Smooth muscle cell (in vitro differentiated cells): Measurements from ENCODE around the gene METAP1. TPM values are rescaled to one million over a fixed set of nuclear protein-coding genes. Genes with fewer than 3 reads are reported as not detected.

Experiments
- DNase-seq: peaks from one replicate; lab custom pipeline; 2025; ENCODE audit not compliant: unreplicated experiment; lab: John Stamatoyannopoulos, UW
- H2AFZ ChIP-seq: fragments of 200-600 bp; sonication (generic); 2 replicates; pipeline ENCODE4 v1.6.0; 2016; ENCODE audit warnings: antibody characterized with exemption, low read depth, mild to moderate bottlenecking
- H3F3A ChIP-seq: fragments of 200-600 bp; sonication (generic); 2 replicates; pipeline ENCODE4 v1.6.0; 2017; ENCODE audit warnings: antibody characterized with exemption, low read depth
- H3K27ac ChIP-seq: fragments of 200-600 bp; sonication (generic); 2 replicates; pipeline ENCODE4 v1.5.1; 2016; ENCODE audit warnings: low read depth, mild to moderate bottlenecking
- H3K27me3 ChIP-seq: fragments of 200-600 bp; sonication (generic); 2 replicates; pipeline ENCODE4 v1.6.1; 2016; ENCODE audit warnings: low read depth, mild to moderate bottlenecking
- H3K36me3 ChIP-seq: fragments of 200-600 bp; sonication (generic); 2 replicates; pipeline ENCODE4 v1.5.1; 2016; ENCODE audit warnings: low read depth
- H3K4me1 ChIP-seq: fragments of 200-600 bp; sonication (generic); 2 replicates; pipeline ENCODE4 v1.5.1; 2016; ENCODE audit warnings: low read depth
- H3K4me2 ChIP-seq: fragments of 200-600 bp; sonication (generic); 2 replicates; pipeline ENCODE4 v1.6.0; 2016; ENCODE audit warnings: mild to moderate bottlenecking
- H3K4me3 ChIP-seq: fragments of 200-600 bp; sonication (generic); 2 replicates; pipeline ENCODE4 v1.5.1; 2016; ENCODE audit warnings: mild to moderate bottlenecking
- H3K79me2 ChIP-seq: fragments of 200-600 bp; sonication (generic); 2 replicates; pipeline ENCODE4 v1.6.0; 2016; ENCODE audit warnings: low read depth, mild to moderate bottlenecking
- H3K9ac ChIP-seq: fragments of 200-600 bp; sonication (generic); 2 replicates; pipeline ENCODE4 v1.6.0; 2016; ENCODE audit warnings: low read depth
- H3K9me3 ChIP-seq: fragments of 200-600 bp; sonication (generic); replicated peaks from 2 replicates; pipeline ENCODE4 v1.5.1; 2016; ENCODE audit warnings: low read depth
- H4K20me1 ChIP-seq: fragments of 200-600 bp; sonication (generic); 2 replicates; pipeline ENCODE4 v1.6.0; 2016; ENCODE audit warnings: low read depth
- CTCF ChIP-seq: fragments of 200-600 bp; sonication (generic); IDR thresholded peaks from 2 replicates; pipeline ENCODE4 v1.5.1; 2017; ENCODE audit warnings: borderline replicate concordance, mild to moderate bottlenecking, antibody characterized with exemption; ENCODE audit not compliant: insufficient read depth, poor library complexity, severe bottlenecking
- WGBS: methylation state at CpG from one replicate; pipeline ENCODE4 v1.1.7; 2016; ENCODE audit warnings: low lambda C conversion rate; 5-methylcytosine and 5-hydroxymethylcytosine counted together
- polyA plus RNA-seq: library from polyadenylated mRNA; unstranded; fragments of >200 nt; fragmentation: Nextera tagmentation; extraction: Ambion mirVana; gene quantifications from 2 replicates; pipeline ENCODE4 v1.2.1, GENCODE V29; 2016
- total RNA-seq: library from RNA; depleted of rRNA; stranded (reverse); fragments of >200 nt; gene quantifications from 2 replicates; pipeline ENCODE4 v1.2.3, GENCODE V29; 2014

The METAP1 gene
- total and polyA plus RNA-seq, 2 experiments from 2014 or later: 19.1 to 73.3 TPM

GRCh38 chr4:99071159-99071558 is 75.6 kb downstream of the METAP1 start:
- peaks cover 15% of the 10 kb centered on the region for H3F3A ChIP-seq
- no peak overlapping the region for H3K4me3 ChIP-seq
- no peak overlapping the region for H3K9ac ChIP-seq
- H3K4me1 ChIP-seq: no peaks in the 10 kb centered on the region
- 98% methylated on average over 5 of the region's 5 CpGs for WGBS
- no peaks in the 10 kb centered on the region for H4K20me1 ChIP-seq
- H3K4me2 ChIP-seq: no peak overlapping the region
- H2AFZ ChIP-seq: no peak overlapping the region
- no peaks in the 10 kb centered on the region for H3K9me3 ChIP-seq
- H3K27ac ChIP-seq: no peak overlapping the region
- H3K79me2 ChIP-seq: peaks cover 4% of the 10 kb centered on the region
- peaks cover 15% of the 10 kb centered on the region for H3K36me3 ChIP-seq
- DNase-seq: no peak
- TF ChIP-seq CTCF: no peak
- no peaks in the 10 kb centered on the region for H3K27me3 ChIP-seq

GRCh38 chr4:99074816-99075215 is 79.3 kb downstream of the METAP1 start:
- H3K79me2 ChIP-seq: peaks cover 4% of the 10 kb centered on the region
- no peak overlapping the region for H3K27ac ChIP-seq
- no peak overlapping the region for H3K4me2 ChIP-seq
- TF ChIP-seq CTCF: no peak
- no peak overlapping the region for H3K4me3 ChIP-seq
- no peak for DNase-seq
- H3K4me1 ChIP-seq: no peaks in the 10 kb centered on the region
- peaks cover 26% of the 10 kb centered on the region for H3K36me3 ChIP-seq
- no peak overlapping the region for H3K9ac ChIP-seq
- WGBS: 97% methylated on average over 7 of the region's 7 CpGs
- H3K27me3 ChIP-seq: no peaks in the 10 kb centered on the region
- H2AFZ ChIP-seq: no peak overlapping the region
- no peaks in the 10 kb centered on the region for H3K9me3 ChIP-seq
- peaks cover 7% of the 10 kb centered on the region for H3F3A ChIP-seq
- peaks cover 23% of the 10 kb centered on the region for H4K20me1 ChIP-seq

GRCh38 chr4:99076292-99076976 is 80.9 kb downstream of the METAP1 start:
- H2AFZ ChIP-seq: no peak overlapping the region
- H3K79me2 ChIP-seq: peaks cover 6% of the 10 kb centered on the region
- no peaks in the 10 kb centered on the region for H3K4me1 ChIP-seq
- no peak overlapping the region for H3K27ac ChIP-seq
- 77% methylated on average over 5 of the region's 5 CpGs for WGBS
- peaks cover 33% of the 10 kb centered on the region for H4K20me1 ChIP-seq
- no peak for DNase-seq
- no peaks in the 10 kb centered on the region for H3K9me3 ChIP-seq
- no peak overlapping the region for H3K4me2 ChIP-seq
- no peak overlapping the region for H3K4me3 ChIP-seq
- H3F3A ChIP-seq: peaks cover 7% of the 10 kb centered on the region
- no peaks in the 10 kb centered on the region for H3K27me3 ChIP-seq
- H3K36me3 ChIP-seq: peaks cover 36% of the 10 kb centered on the region
- H3K9ac ChIP-seq: no peak overlapping the region
- TF ChIP-seq CTCF: no peak

- Histone ChIP-seq H3F3A (peaks cover 8% of the 10 kb centered on the region), H3K9me3 (no peaks in the 10 kb centered on the region), H3K4me2 (no peak overlapping the region), H3K79me2 (peaks cover 13% of the 10 kb centered on the region), H2AFZ (no peak overlapping the region), H3K4me3 (no peak overlapping the region), H3K4me1 (no peaks in the 10 kb centered on the region), H3K9ac (no peak overlapping the region), H3K36me3 (peaks cover 38% of the 10 kb centered on the region), H3K27ac (no peak overlapping the region), H4K20me1 (peaks cover 41% of the 10 kb centered on the region), H3K27me3 (no peaks in the 10 kb centered on the region)
- DNase-seq: no peak
- TF ChIP-seq CTCF: no peak
- 94% methylated on average over 4 of the region's 4 CpGs for WGBS
Measured at GRCh38 chr4:99077177-99077576, 81.7 kb downstream of the METAP1 start.
